T-helper 2 cell treated with Interferon-gamma antibody and Interleukin-4, amounts not matched to agents 5 μg/mL and 100 μg/mL, for 36 hours (primary cell): ENCODE data around the gene ADD3.
A peak's percentile ranks its signal among the peaks of the same experiment; 100 is the strongest.

Source experiments
- DNase-seq: peaks from one replicate; pipeline ENCODE4 v3.0.0; 2021; ENCODE audit warnings: low spot score
- H3K27ac Mint-ChIP-seq: one replicate; pipeline ENCODE4 v1.8.0; 2021; ENCODE audit warnings: mild to moderate bottlenecking, mixed read lengths
- H3K27me3 Mint-ChIP-seq: one replicate; pipeline ENCODE4 v1.8.0; 2021; ENCODE audit warnings: low read depth, mixed read lengths
- H3K36me3 Mint-ChIP-seq: one replicate; pipeline ENCODE4 v1.8.0; 2021; ENCODE audit warnings: low read depth, mixed read lengths
- H3K4me1 Mint-ChIP-seq: one replicate; pipeline ENCODE4 v1.8.0; 2021; ENCODE audit warnings: low read depth, mixed read lengths
- H3K4me3 Mint-ChIP-seq: one replicate; pipeline ENCODE4 v1.8.0; 2022; ENCODE audit warnings: mild to moderate bottlenecking, moderate library complexity, mixed read lengths
- H3K9me3 Mint-ChIP-seq: one replicate; pipeline ENCODE4 v1.8.0; 2021; ENCODE audit warnings: mixed read lengths

ADD3 gene, protein sequence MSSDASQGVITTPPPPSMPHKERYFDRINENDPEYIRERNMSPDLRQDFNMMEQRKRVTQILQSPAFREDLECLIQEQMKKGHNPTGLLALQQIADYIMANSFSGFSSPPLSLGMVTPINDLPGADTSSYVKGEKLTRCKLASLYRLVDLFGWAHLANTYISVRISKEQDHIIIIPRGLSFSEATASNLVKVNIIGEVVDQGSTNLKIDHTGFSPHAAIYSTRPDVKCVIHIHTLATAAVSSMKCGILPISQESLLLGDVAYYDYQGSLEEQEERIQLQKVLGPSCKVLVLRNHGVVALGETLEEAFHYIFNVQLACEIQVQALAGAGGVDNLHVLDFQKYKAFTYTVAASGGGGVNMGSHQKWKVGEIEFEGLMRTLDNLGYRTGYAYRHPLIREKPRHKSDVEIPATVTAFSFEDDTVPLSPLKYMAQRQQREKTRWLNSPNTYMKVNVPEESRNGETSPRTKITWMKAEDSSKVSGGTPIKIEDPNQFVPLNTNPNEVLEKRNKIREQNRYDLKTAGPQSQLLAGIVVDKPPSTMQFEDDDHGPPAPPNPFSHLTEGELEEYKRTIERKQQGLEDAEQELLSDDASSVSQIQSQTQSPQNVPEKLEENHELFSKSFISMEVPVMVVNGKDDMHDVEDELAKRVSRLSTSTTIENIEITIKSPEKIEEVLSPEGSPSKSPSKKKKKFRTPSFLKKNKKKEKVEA

DNA sequence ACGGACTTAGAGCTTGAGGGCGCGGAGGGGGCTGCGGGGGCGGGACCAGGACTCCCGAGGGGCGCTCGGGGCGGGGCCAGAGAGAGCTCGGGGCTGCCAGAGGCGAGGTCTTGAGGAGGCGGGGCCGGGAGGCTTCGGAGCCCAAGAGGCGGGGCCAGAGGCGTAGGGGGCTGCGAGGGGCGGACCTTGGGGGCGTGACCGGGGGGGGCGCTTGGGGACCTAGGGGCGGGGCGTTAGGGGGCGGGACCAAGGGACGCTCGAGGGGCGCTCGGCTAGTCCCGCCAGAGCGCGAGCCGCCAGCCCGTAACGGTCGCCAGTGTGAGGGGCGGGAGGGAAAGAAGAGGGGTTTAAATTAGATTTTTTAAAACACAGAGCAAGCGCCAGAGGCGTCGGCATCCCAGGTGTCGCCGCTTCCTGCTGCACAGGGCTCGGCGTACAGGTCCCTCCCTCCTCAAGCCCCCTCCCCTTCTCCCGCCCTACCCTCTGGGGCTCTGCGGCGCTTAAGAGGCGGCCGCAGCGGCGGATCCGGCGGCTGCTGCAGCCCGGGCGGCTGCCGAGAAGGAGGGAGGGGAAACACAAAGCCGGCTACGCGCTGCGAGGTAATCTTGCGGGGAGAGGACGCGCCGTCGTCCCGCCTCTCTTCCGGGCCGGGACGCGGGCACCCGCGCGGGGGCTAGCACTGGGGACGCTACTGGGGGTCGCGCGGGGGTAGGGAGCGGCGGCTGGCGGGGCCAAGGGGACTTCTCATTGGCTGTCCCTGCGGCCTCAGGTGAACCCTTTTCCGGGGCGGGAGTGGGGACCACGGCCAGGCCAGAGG, at the start of gene ADD3:
TSS of gene ADD3 (plus strand) at position 284 of the 817 bp plus-strand sequence. CDS start 92,670 bp downstream, outside the sequence.
- H3K36me3 Mint-ChIP-seq: peaks cover 11% of the 10 kb centered on the region
- H3K27ac Mint-ChIP-seq: peak within 1 kb of the TSS; percentile 90
- H3K9me3 Mint-ChIP-seq: no peaks in the 10 kb centered on the region
- H3K4me1 Mint-ChIP-seq: peaks cover 45% of the 10 kb centered on the region
- H3K4me3 Mint-ChIP-seq: peak within 1 kb of the TSS; percentile 100
- DNase-seq: peak; percentile 80
- no peaks in the 10 kb centered on the region for H3K27me3 Mint-ChIP-seq

DNA sequence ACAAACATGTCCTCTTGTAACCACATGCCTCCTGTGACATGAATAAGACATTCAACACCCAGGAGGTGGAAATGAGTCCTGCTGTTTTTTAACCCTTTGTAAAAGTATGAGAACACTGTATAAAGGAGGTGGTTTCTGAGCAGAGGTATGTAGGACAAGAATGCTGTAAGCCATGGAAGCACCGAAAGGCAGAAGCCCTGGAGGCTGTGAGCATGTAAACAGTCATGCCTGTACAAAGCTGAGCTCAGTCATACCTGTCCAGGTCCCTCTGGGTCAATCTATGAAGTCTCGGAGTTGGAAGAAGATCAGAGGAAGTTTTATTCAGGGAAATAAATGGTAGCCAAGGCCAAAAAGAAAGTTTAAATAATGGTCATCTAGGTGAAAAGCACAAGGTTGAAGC, 49.7 kb upstream of the ADD3 start:
- Mint-ChIP-seq H3K9me3 (no peaks in the 10 kb centered on the region), H3K4me3 (no peak overlapping the region), H3K27ac (no peak overlapping the region), H3K4me1 (peaks cover 2% of the 10 kb centered on the region), H3K27me3 (peaks cover 8% of the 10 kb centered on the region), H3K36me3 (no peaks in the 10 kb centered on the region)
- DNase-seq: no peak

DNA sequence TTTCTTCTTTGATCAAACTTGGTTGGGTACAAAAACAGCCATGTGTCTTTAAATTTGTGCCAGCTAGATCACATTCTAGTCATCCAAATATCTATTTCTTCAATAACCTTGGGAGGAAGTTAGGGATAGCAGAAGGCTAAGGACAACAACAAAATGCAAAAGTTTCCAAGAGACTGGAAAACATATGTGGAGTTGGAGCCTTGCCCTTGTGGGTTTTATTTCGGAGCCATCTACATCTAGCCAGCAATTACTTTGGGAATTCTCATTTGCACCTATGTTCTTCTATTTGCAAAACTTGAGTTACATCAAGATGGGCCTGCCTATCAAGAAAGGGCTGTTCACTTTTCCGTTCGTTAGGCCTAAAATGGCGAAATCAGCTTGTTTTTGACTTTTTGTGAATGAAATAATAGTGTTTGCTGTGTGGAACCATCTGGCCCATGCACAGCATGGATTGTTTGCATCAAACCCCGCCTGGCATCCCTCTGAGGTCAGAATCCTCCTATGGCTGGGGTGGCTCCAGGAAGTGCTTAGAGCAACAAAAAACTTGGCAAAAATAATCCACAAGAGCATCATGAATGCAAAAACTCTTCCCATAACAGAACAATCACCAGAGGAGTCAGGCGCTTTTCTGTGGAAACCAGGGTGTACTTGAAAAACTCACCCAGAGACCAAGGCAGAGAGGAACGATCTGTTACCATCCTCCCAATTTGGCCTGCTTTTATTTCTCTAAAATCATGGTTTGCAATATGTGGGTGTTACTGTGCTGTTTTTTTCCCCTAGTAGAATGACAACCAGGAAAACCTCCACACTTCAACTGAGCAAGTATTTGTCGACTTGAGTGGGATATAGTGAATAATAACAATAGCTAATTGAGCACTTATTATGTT, 48.3 kb upstream of the ADD3 start:
- no peak for DNase-seq
- Mint-ChIP-seq H3K4me3 (no peak overlapping the region), H3K27me3 (peaks cover 4% of the 10 kb centered on the region), H3K4me1 (peaks cover 2% of the 10 kb centered on the region), H3K9me3 (no peaks in the 10 kb centered on the region), H3K36me3 (no peaks in the 10 kb centered on the region), H3K27ac (no peak overlapping the region)

DNA sequence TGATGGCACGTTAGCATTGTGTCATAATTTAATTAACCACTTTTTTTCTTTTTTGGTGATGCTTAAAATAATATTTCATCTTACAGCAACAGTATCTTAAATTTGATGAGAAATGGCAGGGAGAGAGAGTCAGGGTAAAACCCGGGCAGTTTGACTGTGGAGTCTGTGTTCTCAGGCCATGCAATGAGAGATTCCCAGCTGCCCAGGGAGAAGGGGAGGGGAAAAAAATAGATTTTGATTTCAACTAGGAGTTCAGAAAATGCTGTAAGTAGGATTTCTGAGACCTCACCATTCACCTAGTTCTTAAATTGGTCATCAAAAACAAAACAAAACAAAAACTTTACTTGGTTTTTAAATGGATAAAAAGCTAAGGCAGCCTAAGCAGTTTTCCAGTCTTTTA, 47.1 kb upstream of the ADD3 start:
- no peak overlapping the region for H3K27ac Mint-ChIP-seq
- H3K9me3 Mint-ChIP-seq: no peaks in the 10 kb centered on the region
- H3K36me3 Mint-ChIP-seq: no peaks in the 10 kb centered on the region
- no peak overlapping the region for H3K4me3 Mint-ChIP-seq
- H3K4me1 Mint-ChIP-seq: peaks cover 2% of the 10 kb centered on the region
- DNase-seq: no peak
- no peaks in the 10 kb centered on the region for H3K27me3 Mint-ChIP-seq

DNA sequence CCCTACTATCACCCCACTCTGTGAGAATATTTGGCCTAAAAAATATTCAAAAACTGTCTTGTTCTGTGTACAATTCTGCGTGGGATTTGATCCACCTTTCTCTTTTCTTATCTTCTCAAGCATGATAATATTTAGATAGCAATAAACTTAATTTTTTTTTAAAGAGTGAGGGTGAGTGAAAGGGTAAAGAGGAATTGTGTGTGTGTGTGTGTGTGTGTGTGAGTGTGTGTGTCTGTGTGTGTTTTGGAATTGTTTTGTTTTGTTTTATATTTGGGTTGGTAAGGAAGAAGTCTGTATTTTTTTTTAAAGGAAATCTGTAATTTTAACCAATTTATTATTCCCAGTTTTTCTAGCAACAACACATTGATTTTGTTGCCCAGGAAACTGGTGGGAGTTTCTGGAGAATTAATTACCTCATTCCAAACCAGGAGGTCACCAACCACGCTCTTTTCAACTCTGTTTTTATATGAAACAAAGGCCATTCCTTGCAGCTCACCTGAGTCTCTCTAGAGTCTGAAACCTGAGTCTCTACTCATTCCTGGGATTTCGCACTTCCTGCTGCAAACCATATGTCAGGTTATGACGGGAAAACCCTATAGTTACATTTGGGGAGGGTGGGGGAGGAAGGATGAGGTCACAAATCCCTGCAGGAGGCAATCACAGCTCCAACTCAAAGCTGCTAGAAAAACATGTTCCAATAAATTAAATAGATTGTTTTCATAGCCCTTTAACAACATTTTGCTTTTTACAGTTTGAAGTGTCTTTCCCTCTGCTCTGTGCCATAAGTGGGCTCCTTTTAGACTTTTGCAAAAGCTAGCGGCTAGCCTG, 46.4 kb upstream of the ADD3 start:
- no peaks in the 10 kb centered on the region for H3K27me3 Mint-ChIP-seq
- no peak for DNase-seq
- no peak overlapping the region for H3K27ac Mint-ChIP-seq
- no peaks in the 10 kb centered on the region for H3K36me3 Mint-ChIP-seq
- H3K4me3 Mint-ChIP-seq: no peak overlapping the region
- H3K4me1 Mint-ChIP-seq: peaks cover 2% of the 10 kb centered on the region
- H3K9me3 Mint-ChIP-seq: no peaks in the 10 kb centered on the region

DNA sequence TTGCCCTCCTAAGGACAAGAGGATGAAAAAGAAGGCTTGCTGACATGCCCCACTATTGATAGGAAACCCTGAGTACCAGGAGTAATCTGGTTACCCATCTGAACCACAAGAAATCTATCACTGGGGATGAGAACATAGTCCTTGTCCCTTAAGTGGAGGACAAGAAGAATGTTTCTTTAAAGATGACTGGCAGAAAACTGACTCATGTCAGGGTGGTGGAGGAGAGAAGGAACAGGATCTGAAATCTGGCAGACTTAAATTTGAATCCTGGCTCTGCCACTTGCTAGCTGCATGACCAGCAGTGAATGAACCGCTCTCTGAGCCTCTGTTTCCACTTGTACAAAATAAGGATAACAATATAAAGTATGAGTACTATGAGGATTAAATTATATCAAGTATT, 45.5 kb upstream of the ADD3 start:
- Mint-ChIP-seq H3K27me3 (no peaks in the 10 kb centered on the region), H3K4me3 (no peak overlapping the region), H3K27ac (no peak overlapping the region), H3K36me3 (no peaks in the 10 kb centered on the region), H3K4me1 (no peaks in the 10 kb centered on the region), H3K9me3 (no peaks in the 10 kb centered on the region)
- DNase-seq: no peak

DNA sequence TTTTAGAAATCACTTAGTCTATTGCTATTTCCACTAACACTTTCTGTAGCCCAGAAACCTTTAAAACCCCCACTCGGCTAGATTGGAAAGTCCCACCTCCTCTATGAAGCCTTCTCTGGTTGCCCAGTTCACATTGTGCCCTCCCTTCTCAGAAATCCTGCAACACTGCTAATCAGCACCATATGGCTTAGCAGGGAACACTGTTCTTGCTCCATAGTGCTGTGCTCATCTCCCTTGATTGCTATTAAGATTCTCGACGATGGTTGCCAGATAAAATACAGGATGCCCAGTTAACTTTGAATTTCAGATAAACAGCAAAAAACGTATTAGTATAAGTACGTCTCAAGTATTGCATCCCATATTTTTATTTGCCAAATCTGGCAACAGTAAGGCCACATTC, 44.3 kb upstream of the ADD3 start:
- Mint-ChIP-seq H3K27me3 (no peaks in the 10 kb centered on the region), H3K9me3 (no peaks in the 10 kb centered on the region), H3K4me1 (no peaks in the 10 kb centered on the region), H3K36me3 (no peaks in the 10 kb centered on the region), H3K27ac (no peak overlapping the region), H3K4me3 (no peak overlapping the region)
- DNase-seq: no peak

DNA sequence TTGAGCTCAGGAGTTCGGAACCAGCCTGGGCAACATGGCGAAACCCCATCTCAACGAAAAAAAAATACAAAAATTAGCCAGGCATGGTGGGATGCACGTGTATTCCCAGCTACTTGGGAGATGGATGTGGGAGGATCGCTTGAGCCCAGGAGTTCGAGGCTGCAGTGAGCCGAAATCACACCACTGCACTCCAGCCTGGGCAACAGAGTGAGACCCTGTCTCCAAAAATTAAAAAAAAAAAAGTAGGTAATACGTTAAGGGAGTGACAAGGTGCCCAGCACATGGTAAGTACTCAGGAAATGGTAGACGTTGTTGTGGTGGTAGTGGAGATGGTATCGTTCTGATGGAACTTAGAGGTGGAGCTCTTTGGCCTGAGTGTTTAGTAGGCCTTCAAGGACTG, 43.5 kb upstream of the ADD3 start:
- H3K4me3 Mint-ChIP-seq: no peak overlapping the region
- peaks cover 4% of the 10 kb centered on the region for H3K27me3 Mint-ChIP-seq
- H3K9me3 Mint-ChIP-seq: no peaks in the 10 kb centered on the region
- H3K27ac Mint-ChIP-seq: no peak overlapping the region
- H3K36me3 Mint-ChIP-seq: no peaks in the 10 kb centered on the region
- H3K4me1 Mint-ChIP-seq: no peaks in the 10 kb centered on the region
- no peak for DNase-seq

DNA sequence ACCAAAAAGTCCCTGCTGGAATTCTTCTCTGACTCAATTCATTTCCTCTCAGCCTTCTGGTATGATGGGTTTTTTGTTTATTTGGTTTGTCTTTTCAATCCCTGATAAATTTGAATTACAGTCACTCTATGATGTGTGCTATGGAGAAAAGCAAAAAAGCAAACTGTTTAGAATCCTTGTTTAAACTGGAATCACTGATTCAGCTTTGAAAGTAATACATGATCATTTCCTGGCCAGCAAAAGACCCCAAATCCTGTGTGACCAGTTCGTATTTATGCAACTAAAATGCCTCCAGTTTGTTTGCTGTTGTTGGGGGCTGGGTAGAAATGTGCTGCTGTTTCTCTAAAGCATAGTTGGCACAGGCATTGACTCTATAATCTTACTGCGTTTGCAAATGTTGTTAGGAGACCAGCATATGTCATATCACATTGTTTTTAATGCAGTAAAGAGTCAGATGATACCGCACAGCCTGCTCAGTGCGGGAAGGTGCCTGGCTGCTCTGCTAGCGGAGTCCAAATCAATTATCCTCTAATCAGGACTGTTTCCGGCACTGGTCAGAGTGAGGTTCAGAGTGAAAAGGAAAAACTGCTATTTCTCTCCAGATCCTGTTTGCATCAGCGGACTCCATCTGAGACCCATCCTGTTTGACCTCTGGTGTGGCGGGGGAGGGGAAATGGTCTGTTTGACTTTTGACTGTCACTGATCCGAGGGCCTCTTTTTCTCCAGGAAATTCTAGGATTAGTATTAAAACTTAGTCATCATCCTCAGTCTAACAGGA, 40.6 kb upstream of the ADD3 start:
- no peak for DNase-seq

DNA sequence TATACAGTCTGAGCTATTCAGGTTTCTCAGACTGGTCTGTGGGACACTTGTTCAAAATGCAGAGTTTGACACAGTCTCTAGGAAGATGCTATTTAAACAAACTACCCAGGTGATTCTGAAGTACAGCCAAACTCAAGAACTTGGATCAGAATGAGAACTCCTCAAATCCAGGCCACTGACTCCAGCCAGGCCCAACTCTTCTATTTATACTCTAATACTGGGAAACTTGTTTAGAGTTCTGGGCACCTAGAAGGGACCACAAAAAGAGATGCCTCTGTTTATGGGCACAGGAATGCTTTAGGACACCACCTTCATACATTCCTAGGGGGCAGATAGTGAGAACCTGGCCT, 40.1 kb upstream of the ADD3 start:
- Mint-ChIP-seq H3K27me3 (peaks cover 19% of the 10 kb centered on the region), H3K4me3 (no peak overlapping the region), H3K27ac (no peak overlapping the region), H3K4me1 (no peaks in the 10 kb centered on the region), H3K36me3 (no peaks in the 10 kb centered on the region), H3K9me3 (no peaks in the 10 kb centered on the region)
- no peak for DNase-seq

More for the DNA sequence above, 40.6 kb upstream of the ADD3 start:
- Mint-ChIP-seq H3K27me3 (peaks cover 15% of the 10 kb centered on the region), H3K9me3 (no peaks in the 10 kb centered on the region), H3K4me3 (no peak overlapping the region), H3K36me3 (no peaks in the 10 kb centered on the region), H3K4me1 (no peaks in the 10 kb centered on the region), H3K27ac (no peak overlapping the region)

DNA sequence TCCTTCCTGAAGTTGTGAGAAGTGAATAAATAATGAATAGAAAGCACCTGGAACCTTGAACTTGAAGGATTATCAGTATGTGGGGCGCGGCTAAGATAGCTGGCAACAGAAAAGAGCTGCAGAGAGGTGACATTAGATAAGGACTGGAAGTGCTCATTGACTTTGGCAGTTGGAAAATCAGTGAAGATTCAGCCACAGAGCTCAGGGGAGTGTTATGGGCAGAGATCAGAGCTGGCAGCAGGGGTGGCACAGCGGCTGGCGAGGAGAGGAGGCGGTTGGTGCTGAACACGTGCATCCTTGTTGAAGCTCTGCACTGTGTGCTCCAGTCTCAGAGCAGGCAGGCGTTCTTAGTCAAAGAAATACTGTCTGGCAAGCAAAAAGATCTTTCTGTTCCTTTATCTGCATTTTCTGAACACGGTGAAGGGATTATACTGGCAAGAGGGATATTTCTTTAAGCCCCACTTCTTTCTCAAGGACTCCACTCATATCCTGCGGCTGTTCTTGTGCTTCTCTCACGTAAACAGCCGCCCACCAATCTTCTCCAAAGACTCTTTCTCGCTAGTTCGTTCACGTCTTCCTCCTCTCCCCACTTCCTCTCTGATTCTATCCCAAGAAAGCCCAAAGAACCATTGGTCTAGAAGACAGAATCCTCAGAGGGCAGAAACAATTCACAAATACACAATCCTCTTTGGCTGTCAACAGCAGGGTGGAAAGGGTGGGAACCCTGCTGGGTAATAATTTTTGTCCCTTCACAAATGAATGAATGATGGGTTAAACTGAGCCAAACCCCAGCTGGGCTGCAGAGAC, 38.6 kb upstream of the ADD3 start:
- Mint-ChIP-seq H3K27me3 (peaks cover 22% of the 10 kb centered on the region), H3K27ac (no peak overlapping the region), H3K9me3 (no peaks in the 10 kb centered on the region), H3K4me1 (no peaks in the 10 kb centered on the region), H3K4me3 (no peak overlapping the region), H3K36me3 (no peaks in the 10 kb centered on the region)
- no peak for DNase-seq
